Renal pelvis (tissue), 4 donors: ENCODE results near the gene SLC34A2. TPM values are rescaled to one million over a fixed set of nuclear protein-coding genes. Genes with fewer than 3 reads are reported as not detected.
"Not testable (repeated sequence)": the region's sequence is repeated elsewhere in the genome, so short reads cannot be mapped to it uniquely, and the experiment has no call there.

Experiments used
- DNase-seq: peaks from one replicate; pipeline ENCODE4 v3.0.0-alpha.2; 2013
- polyA plus RNA-seq, 3 donors: library from polyadenylated mRNA; unstranded; fragments of 120-200 nt; gene quantifications; one replicate each; pipeline ENCODE4 v1.2.1, GENCODE V29; 2013; ENCODE audit not compliant: insufficient read length in 3 of 3

Gene SLC34A2
- polyA plus RNA-seq, 3 donors = 29.0 to 31.5 (median 30.0) TPM

DNA sequence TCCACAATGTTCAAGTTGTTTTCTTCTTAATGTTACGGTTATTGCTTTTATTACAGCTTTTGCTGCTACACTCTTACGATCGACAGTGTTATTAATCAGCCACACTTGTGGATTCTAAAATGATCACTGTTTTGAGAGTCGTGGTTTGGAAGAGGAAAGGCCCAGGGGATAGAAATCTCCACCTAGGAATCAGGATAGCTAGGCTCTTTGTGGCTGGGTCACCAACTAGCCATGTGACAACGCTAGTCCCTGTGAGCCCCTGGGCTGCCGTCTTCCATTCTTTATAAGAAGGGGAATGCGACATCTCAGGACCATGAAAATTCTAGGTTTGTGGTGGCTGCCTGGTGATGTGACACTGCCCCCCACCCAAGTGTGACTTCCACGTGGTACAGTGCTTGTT, 380 bp downstream of the SLC34A2 start:
- no peak for DNase-seq

DNA sequence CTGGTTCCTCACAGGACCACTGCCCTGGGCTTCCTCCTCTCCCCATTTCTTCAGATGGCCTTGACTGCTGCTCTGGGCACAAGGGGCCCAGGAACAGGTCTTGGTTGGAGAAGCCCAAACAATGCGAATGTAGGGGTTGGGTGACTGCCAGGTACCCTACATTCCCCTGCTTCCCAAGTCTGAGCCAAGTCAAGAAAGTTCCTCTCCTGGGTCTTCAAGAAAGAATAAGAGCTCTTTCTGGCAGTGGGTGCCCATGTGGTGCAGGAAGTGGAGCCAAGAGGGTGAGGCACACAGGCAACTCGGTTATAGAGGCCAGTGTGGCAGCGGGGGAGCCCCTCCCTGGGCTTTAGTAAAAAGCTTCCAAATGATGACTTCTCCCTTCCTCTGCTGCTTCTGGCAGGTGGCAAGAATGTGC, 2.7 kb downstream of the SLC34A2 start:
- no peak for DNase-seq

DNA sequence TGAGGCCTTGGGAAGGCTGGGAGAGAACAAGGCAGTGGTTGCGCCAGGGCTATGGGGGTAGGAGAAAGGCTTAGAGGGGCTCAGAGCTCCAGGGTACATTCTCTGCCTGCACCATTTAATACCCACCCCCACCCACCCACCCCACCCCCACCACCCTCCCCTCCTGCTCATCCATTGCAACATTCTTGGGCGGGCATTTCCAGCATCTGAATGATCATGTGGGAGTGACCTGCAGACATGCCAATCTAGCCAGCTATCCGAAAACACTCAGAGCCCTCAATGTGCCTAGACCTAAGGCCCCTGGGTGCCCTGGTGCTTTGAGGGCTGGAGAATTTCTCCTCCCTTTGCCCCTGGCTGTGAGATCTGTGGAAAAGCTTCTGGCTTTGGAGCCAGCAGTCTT, 3.1 kb downstream of the SLC34A2 start:
- DNase-seq = no peak

GRCh38 chr4:25661441-25661840, 5.8 kb downstream of the SLC34A2 start:
- DNase-seq = not testable (repeated sequence)

GRCh38 chr4:25662306-25662705, 6.7 kb downstream of the SLC34A2 start:
- DNase-seq = no peak

DNA sequence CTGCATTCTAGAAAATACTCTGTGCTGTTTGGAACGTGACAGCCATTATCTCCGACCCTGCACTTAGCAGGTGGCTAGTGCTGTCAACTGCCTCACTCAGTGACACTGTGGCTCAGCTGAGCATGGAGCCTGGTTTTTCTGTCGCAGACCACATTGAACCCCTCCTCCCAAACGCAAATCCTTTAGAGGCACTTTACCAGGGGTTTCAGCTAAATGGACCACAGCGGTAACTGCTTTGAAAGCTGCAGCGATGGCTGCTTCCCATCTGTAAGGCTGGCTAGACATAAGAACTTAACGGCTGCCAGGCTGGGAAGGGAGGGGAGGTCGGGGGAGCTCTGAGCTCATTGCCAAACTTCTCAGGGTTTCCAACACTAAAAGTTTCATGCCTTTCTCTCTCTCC, 8.1 kb downstream of the SLC34A2 start:
- DNase-seq = no peak

DNA sequence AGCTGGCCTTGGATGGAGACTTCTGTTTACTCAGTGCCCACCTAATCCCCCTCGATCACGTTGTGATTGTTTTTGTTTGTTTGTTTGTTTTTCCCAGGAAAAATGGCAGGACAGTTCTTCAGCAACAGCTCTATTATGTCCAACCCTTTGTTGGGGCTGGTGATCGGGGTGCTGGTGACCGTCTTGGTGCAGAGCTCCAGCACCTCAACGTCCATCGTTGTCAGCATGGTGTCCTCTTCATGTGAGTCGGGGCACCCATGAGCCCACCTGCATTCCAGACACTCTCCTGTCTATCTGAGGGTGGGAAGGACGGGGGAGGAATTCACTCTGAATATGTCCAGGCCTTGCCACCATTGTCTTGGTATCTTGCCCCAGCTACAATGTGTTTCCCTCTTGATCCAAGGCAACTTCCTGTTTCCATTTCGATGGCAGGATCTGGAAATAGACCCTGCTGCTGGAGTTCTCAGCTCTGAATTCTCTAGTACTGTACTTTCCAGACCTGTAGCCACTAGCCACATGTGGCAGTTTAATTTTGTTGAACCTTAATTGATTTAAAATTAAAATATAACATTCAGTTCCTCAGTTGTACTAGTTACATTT, 10.5 kb downstream of the SLC34A2 start:
- DNase-seq = no peak

GRCh38 chr4:25667931-25668557, 12.4 kb downstream of the SLC34A2 start:
- DNase-seq = no peak

- no peak for DNase-seq
These were observed 15.3 kb downstream of the SLC34A2 start for GRCh38 chr4:25670991-25671390.

DNA sequence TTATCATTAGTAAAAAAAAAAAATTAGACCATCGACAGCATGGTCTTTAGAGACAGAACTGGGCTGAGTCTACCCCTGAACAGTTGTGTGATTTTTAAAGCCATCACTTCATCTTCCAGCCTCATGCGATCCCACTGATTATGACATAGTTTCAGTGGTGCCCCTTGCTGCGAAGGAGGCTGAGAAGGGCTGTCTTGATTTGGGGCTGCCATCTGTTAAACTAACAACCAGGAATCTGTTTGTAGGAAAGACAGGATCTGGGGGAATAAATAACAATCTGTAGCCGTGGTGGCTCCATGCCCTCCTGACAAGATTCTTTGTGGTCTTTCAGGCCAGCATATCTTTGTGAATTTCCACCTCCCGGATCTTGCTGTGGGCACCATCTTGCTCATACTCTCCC, 17.1 kb downstream of the SLC34A2 start:
- no peak for DNase-seq

DNA sequence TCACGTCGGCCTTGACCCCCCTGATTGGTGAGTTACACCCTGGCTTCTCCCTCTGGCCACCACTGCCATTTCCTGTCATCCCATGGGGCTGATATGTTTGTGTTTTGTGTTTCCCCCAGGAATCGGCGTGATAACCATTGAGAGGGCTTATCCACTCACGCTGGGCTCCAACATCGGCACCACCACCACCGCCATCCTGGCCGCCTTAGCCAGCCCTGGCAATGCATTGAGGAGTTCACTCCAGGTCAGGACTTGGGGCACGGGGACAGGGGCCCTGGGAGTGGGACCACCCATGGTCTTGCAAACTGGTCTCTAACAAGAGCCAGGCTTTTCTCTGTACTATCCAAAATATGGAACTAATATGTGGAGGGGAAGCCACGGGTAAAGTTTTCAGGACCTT, 18.7 kb downstream of the SLC34A2 start:
- no peak for DNase-seq

DNA sequence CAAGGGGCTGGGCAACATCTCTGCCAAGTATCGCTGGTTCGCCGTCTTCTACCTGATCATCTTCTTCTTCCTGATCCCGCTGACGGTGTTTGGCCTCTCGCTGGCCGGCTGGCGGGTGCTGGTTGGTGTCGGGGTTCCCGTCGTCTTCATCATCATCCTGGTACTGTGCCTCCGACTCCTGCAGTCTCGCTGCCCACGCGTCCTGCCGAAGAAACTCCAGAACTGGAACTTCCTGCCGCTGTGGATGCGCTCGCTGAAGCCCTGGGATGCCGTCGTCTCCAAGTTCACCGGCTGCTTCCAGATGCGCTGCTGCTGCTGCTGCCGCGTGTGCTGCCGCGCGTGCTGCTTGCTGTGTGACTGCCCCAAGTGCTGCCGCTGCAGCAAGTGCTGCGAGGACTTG, 20.6 kb downstream of the SLC34A2 start:
- DNase-seq = no peak

GRCh38 chr4:25677157-25677556, 21.5 kb downstream of the SLC34A2 start:
- DNase-seq = no peak

GRCh38 chr4:25677943-25678342, 22.3 kb downstream of the SLC34A2 start:
- no peak for DNase-seq

GRCh38 chr4:25687773-25688172, 32.1 kb downstream of the SLC34A2 start:
- DNase-seq = no peak

GRCh38 chr4:25694466-25694865, 38.8 kb downstream of the SLC34A2 start:
- DNase-seq = no peak

- DNase-seq = no peak
These were observed 40.8 kb downstream of the SLC34A2 start for GRCh38 chr4:25696409-25696808.

GRCh38 chr4:25697516-25697915, 41.9 kb downstream of the SLC34A2 start:
- DNase-seq = no peak

DNA sequence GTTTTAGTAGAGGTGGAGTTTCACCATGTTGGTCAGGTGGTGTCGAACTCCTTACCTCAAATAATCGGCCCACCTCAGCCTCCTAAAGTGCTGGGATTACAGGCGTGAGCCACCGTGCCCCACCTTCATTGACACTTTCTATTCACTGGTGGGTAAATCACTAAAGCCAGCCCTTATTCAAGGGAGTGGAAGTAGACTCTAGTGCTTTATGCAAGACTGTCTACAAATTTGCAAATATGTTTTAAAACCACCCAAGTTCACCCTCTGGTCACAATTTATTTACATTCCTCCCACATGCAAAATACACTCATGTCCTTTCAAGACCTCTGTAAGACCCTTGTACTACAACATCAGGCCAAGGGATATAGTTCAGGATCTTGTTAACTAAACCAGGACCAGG, 45.0 kb downstream of the SLC34A2 start:
- no peak for DNase-seq

DNA sequence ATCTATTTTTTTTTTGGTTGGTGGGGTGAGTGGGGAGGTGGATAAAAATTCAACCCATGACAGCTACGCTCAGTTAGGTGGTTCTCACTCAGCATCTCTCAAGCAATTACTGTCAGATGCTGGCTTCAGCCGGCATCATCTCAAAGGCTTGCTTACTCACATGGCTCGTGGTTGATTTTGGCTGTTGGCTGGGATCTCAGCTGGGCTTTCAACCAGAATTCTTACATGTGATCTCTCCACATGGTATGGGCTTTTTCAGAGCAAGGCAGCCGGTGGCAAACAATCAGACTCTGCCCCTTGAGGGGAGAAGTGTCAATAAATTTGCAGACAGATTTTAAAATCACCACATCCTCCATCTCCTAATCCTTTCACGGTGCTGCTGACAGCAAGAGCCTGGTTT, 47.2 kb downstream of the SLC34A2 start:
- no peak for DNase-seq

- no peak for DNase-seq
These were observed 48.2 kb downstream of the SLC34A2 start for GRCh38 chr4:25703731-25704388.

DNA sequence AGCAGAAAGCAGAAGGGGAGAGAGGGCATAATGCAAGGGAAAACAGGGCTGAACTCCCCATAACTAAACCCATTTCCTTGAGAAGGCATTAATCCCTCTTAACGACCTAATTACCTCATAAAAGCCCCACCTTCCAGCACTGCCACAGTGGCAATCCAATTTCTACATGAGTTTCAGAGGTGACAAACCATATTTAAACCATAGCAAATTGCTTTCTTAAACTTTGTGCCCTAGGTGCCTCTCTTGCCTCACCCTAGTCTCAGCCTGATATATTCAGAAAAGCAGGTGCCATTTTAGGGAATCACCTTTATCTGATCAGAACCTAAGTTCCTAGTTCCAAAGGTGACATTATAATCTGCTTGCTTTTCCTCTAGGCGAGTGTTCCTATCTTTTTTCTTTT, 48.9 kb downstream of the SLC34A2 start:
- no peak for DNase-seq

DNA sequence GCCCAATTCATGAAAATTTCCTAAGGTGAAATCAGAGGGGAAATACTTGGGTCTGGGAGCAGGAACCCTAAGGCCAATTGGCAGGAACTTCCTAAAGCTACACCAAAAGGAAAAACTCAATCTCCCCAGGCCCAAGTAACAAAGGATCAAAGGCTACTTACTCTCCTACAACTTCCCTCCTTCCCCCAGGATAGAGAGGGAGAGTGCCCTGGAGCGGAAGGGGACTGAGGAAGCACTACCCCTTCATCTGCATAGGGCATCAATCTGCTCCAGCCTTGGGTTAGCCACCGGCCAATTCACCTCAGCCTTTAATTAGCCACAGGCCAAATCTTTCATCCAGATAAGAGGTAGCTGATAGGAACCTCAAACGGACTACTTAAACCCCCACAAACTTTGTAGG, 55.0 kb downstream of the SLC34A2 start:
- no peak for DNase-seq

- no peak for DNase-seq
These were observed 57.0 kb downstream of the SLC34A2 start for GRCh38 chr4:25712611-25713010.
